Measurements from ENCODE around the gene RPTOR.

RPTOR gene

DNA sequence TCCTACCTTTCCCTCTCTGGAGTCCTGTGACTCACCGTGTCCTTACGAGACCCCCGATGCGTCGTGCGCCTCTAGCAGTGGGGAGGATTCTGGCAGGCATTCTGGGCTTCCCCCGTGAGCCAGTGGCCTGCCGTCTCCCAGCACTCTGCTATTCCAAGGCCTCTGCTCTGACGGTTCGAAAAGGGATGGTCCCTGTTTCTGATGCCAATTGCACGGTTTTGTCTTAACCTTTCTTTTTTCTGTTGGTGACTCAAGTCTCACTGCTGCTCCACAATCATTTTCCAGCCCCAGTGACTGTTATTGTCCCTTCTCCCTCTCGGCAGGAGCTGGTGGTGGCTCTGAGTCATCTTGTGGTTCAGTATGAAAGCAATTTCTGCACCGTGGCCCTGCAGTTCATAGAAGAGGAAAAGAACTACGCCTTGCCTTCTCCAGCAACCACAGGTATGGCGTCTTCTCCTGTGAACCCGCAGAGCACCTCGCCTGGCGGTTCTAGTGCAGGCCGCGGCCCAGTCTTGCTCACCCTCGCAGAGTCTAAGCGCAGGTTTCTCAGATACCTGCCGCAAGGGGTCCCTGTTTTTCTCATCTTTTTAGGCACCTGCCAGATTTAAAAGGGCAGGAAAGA is 346.9 kb downstream of the RPTOR start:
- DNase-seq (ENCODE audit: low read depth) = peak; percentile 90
- in situ Hi-C loops (cut with HindIII; ENCODE audit: low sequenced_read_pairs) = no loop called here
- TF ChIP-seq CTCF (IDR thresholded peaks at IDR 0.05; ENCODE audit: low read depth, low read length, missing control alignments) = no peak
- H3K4me3 ChIP-seq (ENCODE audit: low read depth, low read length) = no peak overlapping the region

DNA sequence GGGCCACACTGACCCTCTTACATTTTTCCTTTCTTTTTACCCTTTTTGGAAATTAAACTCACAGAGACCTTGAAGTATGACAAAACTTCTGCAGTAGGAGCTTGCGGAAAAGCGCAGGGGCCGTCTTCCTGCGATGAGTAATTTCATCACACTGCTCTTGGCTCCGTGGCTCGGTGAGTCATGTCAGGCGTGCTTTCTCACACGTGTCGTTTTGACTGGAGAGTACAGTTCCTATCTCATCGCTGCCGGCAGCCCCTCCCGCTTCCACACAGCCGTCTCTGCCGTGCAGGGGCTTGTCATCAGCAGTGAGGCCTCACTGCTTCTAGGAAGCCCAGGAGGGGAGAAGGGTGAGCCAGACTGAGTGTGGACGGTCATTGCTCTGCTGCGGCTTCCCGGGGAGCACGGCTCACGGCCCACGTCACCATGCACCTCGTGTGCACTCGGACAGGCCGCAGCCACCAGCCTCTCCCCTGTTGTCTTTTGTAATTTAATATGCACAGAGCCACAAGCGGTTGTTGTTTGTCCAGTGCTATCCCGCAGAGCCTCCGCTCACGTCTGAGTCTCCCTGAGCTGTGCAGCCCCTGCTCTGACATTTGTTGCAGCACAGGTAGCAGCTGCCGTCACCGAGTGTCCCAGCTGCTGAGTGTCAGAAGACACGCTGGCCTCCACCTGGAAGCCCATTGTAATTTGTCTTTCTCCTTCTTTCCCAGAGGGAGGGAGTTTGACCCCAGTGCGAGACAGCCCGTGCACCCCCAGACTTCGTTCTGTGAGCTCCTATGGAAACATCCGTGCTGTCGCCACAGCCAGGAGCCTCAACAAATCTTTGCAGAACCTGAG is 347.6 kb downstream of the RPTOR start:
- in situ Hi-C loops (cut with HindIII; ENCODE audit: low sequenced_read_pairs) = no loop called here
- H3K4me3 ChIP-seq (ENCODE audit: low read depth, low read length) = no peak overlapping the region
- DNase-seq (ENCODE audit: low read depth) = peak; percentile 95
- no peak for TF ChIP-seq CTCF (IDR thresholded peaks at IDR 0.05; ENCODE audit: low read depth, low read length, missing control alignments)

DNA sequence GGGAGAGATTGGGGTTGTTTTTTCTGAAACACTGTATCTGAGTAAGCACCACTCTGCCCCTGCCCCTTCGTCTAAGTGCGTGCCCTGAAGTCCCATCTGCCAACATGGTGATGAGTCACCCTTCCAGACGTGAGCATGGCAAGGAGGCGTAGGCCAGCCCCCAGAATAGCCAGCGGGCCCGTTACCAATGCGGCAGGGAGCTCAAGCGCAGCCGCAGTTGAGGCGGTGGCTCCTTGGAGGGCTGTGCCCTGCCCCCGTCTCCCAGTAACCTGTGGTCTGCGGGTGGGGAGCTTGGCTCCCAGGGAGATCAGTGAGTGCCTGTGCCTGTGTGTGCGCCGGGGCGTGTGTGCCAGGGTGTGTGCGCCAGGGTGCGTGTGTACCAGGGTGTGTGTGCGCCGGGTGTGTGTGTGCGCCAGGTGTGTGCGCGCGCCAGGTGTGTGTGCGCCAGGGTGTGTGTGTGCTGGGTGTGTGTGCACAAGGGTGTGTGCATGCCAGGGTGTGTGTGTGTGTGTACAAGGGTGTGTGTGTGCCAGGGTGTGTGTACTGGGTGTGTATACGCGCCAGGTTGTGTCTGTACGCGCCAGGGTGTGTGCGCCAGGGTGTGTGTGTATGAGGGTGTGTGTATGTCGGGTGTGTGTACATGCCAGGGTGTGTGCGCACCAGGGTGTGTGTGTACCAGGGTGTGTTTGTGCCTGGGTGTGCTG is 348.4 kb downstream of the RPTOR start:
- no peak overlapping the region for H3K4me3 ChIP-seq (ENCODE audit: low read depth, low read length)
- in situ Hi-C loops (cut with HindIII; ENCODE audit: low sequenced_read_pairs) = no loop called here
- no peak for TF ChIP-seq CTCF (IDR thresholded peaks at IDR 0.05; ENCODE audit: low read depth, low read length, missing control alignments)
- DNase-seq (ENCODE audit: low read depth) = peak; percentile 35

DNA sequence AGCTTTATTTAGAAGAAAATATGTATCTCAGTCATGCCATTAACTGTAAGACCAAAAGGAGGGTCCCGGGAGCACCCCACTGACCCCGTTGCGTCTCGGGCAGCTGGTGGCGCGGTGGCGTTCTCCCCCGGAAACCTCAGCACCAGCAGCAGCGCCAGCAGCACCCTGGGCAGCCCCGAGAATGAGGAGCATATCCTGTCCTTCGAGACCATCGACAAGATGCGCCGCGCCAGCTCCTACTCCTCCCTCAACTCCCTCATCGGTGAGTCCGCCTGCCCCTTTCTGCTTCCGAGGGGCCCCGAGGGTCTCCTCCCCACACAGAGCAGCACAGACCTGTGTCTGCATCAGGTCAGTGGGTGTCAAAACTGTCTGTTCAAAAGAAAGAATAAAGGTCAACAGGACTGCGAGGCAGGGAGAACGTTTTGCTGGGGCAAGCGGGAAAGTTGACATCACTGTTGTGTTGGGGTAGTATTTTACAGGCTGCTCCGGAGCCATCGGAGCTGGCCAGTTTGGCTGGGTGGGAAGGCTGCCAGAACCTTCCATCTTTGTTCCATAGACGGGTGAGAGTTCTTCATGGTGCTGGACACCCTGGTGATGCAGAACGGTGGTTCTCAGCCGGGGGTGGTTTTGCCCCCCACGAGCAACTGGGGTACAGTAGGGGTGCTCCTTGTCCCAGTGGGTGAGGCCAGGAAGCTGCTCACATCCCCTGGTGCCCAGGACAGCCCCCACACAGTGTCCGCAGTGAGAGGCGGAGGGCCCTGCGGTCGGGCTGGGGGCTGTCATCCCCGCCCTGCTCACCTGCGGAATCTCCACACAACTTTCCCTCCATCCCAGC is 349.2 kb downstream of the RPTOR start:
- DNase-seq (ENCODE audit: low read depth) = no peak
- in situ Hi-C loops (cut with HindIII; ENCODE audit: low sequenced_read_pairs) = no loop called here
- no peak overlapping the region for H3K4me3 ChIP-seq (ENCODE audit: low read depth, low read length)
- no peak for TF ChIP-seq CTCF (IDR thresholded peaks at IDR 0.05; ENCODE audit: low read depth, low read length, missing control alignments)

- TF ChIP-seq CTCF (IDR thresholded peaks at IDR 0.05; ENCODE audit: low read depth, low read length, missing control alignments) = peak; percentile 28
- no peak for DNase-seq (ENCODE audit: low read depth)
- in situ Hi-C loops (cut with HindIII; ENCODE audit: low sequenced_read_pairs) = no loop called here
- no peak overlapping the region for H3K4me3 ChIP-seq (ENCODE audit: low read depth, low read length)
Observed at GRCh38 chr17:80894439-80894721, 349.7 kb downstream of the RPTOR start.

DNA sequence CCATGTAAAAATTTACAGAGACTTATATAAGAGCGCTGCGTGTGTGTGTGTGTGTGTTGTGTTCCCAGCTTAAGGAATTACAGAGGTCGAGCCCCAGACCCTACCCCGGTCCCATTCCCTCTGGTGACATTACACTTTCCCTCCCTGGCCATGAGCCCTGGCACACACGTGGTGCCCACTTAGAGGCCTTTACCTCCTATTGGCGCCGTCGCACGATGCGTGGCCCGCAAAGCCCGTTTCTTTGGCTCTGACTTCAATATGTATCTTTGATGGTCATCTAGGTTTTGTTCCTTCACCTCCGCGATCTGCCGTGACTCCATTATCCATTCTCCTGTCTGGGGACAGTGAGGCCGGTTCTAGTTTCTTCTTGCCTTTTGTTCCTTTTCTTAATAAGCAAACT is 350.1 kb downstream of the RPTOR start:
- in situ Hi-C loops (cut with HindIII; ENCODE audit: low sequenced_read_pairs) = loop anchor here (5.0 kb wide), 1 partner anchor 32 kb away; no protein-coding TSS in a partner anchor
- no peak overlapping the region for H3K4me3 ChIP-seq (ENCODE audit: low read depth, low read length)
- no peak for DNase-seq (ENCODE audit: low read depth)
- no peak for TF ChIP-seq CTCF (IDR thresholded peaks at IDR 0.05; ENCODE audit: low read depth, low read length, missing control alignments)
